Omental fat pad (tissue), 4 donors: Measurements from ENCODE around the gene DNAJC6. TPM values are rescaled to one million over a fixed set of nuclear protein-coding genes. Genes with fewer than 3 reads are reported as not detected.

Experiments used
- ATAC-seq: fragments of 150-250 bp; one replicate; pipeline ENCODE4 v1.9.1; 2016; ENCODE audit warnings: mild to moderate bottlenecking, moderate library complexity; ENCODE audit not compliant: low FRiP score
- DNase-seq: peaks from one replicate; pipeline ENCODE4 v3.0.0-alpha.2; 2019; ENCODE audit warnings: low spot score
- CTCF ChIP-seq, 3 donors: fragments of 450-650 bp; IDR thresholded peaks; one replicate each; pipeline ENCODE4 v1.5.1; 2016 to 2017; ENCODE audit warnings: antibody characterized with exemption in 3 of 3, mild to moderate bottlenecking in 3 of 3, moderate library complexity in 2 of 3
- total RNA-seq, 4 donors: library from RNA; depleted of rRNA; stranded (reverse); fragments of >200 nt; gene quantifications; one replicate each; pipeline ENCODE4 v1.1.0, GENCODE V29; 2016

The DNAJC6 gene
- total RNA-seq, 4 donors from 2014 or later = 1.9 to 5.1 (median 3.6) TPM

- DNase-seq (no peak), ATAC-seq (no peak)
- no peak for TF ChIP-seq CTCF (IDR thresholded peaks at IDR 0.05)
These were observed 79.8 kb downstream of the DNAJC6 start for GRCh38 chr1:65388908-65389695.

GRCh38 chr1:65392497-65392896 is 83.2 kb downstream of the DNAJC6 start:
- ATAC-seq (no peak), DNase-seq (no peak)
- no peak for TF ChIP-seq CTCF (IDR thresholded peaks at IDR 0.05)

- DNase-seq = no peak
- no peak for ATAC-seq
- no peak for TF ChIP-seq CTCF (IDR thresholded peaks at IDR 0.05)
These were observed 84.0 kb downstream of the DNAJC6 start for GRCh38 chr1:65393347-65393746.

- no peak for TF ChIP-seq CTCF (IDR thresholded peaks at IDR 0.05)
- ATAC-seq (no peak), DNase-seq (no peak)
These were observed 84.6 kb downstream of the DNAJC6 start for GRCh38 chr1:65393928-65394327.

GRCh38 chr1:65395887-65396612 is 86.7 kb downstream of the DNAJC6 start:
- ATAC-seq (no peak), DNase-seq (no peak)
- no peak for TF ChIP-seq CTCF (IDR thresholded peaks at IDR 0.05)

GRCh38 chr1:65398083-65398482 is 88.7 kb downstream of the DNAJC6 start:
- ATAC-seq (no peak), DNase-seq (no peak)
- TF ChIP-seq CTCF (IDR thresholded peaks at IDR 0.05) = no peak
